HG03066 (cell line): ENCODE measurements around the gene ELMO2.

Source experiments
- ATAC-seq: cut with Tn5 transposase; IDR thresholded peaks from one replicate; pipeline ENCODE4 v1.9.1; 2021; ENCODE audit warnings: low read depth; ENCODE audit not compliant: unreplicated experiment

ELMO2 gene

GRCh38 chr20:46353500-46354206, 52.8 kb downstream of the ELMO2 start:
- no peak for ATAC-seq

GRCh38 chr20:46352370-46352938, 54.0 kb downstream of the ELMO2 start:
- no peak for ATAC-seq

GRCh38 chr20:46351357-46352058, 54.9 kb downstream of the ELMO2 start:
- ATAC-seq, result no peak

GRCh38 chr20:46350986-46351267, 55.5 kb downstream of the ELMO2 start:
- ATAC-seq, result no peak

- ATAC-seq, result peak; percentile 69
Observed at GRCh38 chr20:46350201-46350985, 56.0 kb downstream of the ELMO2 start.

GRCh38 chr20:46349742-46350056, 56.7 kb downstream of the ELMO2 start:
- no peak for ATAC-seq

GRCh38 chr20:46349035-46349741, 57.2 kb downstream of the ELMO2 start:
- no peak for ATAC-seq

GRCh38 chr20:46347841-46348803, 58.3 kb downstream of the ELMO2 start:
- no peak for ATAC-seq

- no peak for ATAC-seq
Observed at GRCh38 chr20:46346770-46347169, 59.6 kb downstream of the ELMO2 start.

GRCh38 chr20:46344488-46345162, 61.8 kb downstream of the ELMO2 start:
- ATAC-seq, result no peak

GRCh38 chr20:46343975-46344357, 62.4 kb downstream of the ELMO2 start:
- no peak for ATAC-seq

- no peak for ATAC-seq
Observed at GRCh38 chr20:46343348-46343974, 63.0 kb downstream of the ELMO2 start.

- ATAC-seq, result no peak
Observed at GRCh38 chr20:46342451-46343347, 63.7 kb downstream of the ELMO2 start.

- no peak for ATAC-seq
Observed at GRCh38 chr20:46342010-46342378, 64.4 kb downstream of the ELMO2 start.

- ATAC-seq, result no peak
Observed at GRCh38 chr20:46341074-46342009, 65.1 kb downstream of the ELMO2 start.

GRCh38 chr20:46339037-46339436, 67.4 kb downstream of the ELMO2 start:
- ATAC-seq, result no peak

- no peak for ATAC-seq
Observed at GRCh38 chr20:46336735-46337134, 69.7 kb downstream of the ELMO2 start.
